22Rv1 (cell line): ENCODE results near the gene MCF2L.

ENCODE experiments used
- H3K27ac ChIP-seq: fragments of 450-650 bp; 2 replicates; pipeline ENCODE4 v1.5.1; 2017
- ZFX ChIP-seq: fragments of 450-650 bp; IDR thresholded peaks from 2 replicates; pipeline ENCODE4 v1.6.1; 2017; ENCODE audit warnings: antibody characterized with exemption, borderline replicate concordance
- TF ChIP-seq, protein P1 (sequence below): fragments of 450-650 bp; IDR thresholded peaks from 2 replicates; pipeline ENCODE4 v1.5.1; 2017; ENCODE audit warnings: mild to moderate bottlenecking

MCF2L gene

GRCh38 chr13:113114511-113115362 lies 145.7 kb downstream of the MCF2L start:
- TF ChIP-seq, protein P1, sequence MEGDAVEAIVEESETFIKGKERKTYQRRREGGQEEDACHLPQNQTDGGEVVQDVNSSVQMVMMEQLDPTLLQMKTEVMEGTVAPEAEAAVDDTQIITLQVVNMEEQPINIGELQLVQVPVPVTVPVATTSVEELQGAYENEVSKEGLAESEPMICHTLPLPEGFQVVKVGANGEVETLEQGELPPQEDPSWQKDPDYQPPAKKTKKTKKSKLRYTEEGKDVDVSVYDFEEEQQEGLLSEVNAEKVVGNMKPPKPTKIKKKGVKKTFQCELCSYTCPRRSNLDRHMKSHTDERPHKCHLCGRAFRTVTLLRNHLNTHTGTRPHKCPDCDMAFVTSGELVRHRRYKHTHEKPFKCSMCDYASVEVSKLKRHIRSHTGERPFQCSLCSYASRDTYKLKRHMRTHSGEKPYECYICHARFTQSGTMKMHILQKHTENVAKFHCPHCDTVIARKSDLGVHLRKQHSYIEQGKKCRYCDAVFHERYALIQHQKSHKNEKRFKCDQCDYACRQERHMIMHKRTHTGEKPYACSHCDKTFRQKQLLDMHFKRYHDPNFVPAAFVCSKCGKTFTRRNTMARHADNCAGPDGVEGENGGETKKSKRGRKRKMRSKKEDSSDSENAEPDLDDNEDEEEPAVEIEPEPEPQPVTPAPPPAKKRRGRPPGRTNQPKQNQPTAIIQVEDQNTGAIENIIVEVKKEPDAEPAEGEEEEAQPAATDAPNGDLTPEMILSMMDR: no peak
- no peak for TF ChIP-seq ZFX
- no peak overlapping the region for H3K27ac ChIP-seq

GRCh38 chr13:113115363-113116205 lies 146.6 kb downstream of the MCF2L start:
- H3K27ac ChIP-seq: no peak overlapping the region
- TF ChIP-seq, protein P1: no peak
- no peak for TF ChIP-seq ZFX

DNA sequence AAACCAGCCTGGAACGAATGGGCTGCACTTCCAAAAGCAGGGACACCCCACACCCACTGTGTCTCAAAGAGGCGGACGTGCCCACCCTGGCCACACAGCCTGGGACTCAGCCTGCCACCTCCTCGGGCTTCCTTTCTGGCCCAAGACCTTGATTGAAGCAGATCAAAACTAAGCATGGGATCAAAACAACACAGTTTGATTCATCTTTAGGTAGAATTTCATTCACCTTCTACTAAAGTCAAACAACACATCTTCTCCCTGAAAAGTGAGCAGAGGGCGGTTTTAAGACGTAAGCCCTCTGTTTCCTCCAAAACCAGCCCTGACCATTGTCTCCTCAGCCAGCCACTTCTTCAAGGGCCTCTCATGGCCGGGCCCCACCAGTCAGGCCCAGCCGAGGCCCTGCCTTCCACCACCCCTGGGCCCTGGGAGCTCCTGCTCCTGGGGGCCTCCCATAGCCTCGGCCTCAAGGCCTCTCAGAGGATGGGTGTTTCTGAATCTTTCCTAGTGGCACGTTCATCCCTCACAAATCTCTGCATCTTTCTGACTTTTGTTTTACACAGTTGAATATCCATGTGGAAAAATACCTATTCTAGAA lies 147.3 kb downstream of the MCF2L start:
- H3K27ac ChIP-seq: no peak overlapping the region
- TF ChIP-seq, protein P1: no peak
- no peak for TF ChIP-seq ZFX

DNA sequence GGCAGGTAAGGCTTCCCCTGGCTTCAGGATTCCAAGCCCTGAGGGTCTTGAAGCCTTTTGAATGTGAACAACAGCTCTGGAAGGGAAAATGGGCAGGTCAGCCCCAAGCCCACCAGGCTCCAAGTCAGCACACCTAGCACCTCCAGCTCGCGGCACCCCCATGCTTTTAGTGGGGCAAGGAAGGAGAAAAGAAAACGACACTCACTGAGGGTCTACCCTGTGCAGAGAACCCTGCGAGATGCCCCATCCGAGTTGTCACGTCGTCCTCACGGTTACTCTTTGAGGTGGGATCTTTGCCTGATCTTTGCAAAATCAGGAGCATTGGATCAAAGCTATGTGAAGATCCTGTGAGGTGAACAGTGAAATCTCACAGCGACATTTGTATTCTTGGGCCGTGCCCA lies 147.9 kb downstream of the MCF2L start:
- no peak overlapping the region for H3K27ac ChIP-seq
- TF ChIP-seq, protein P1: no peak
- TF ChIP-seq ZFX: no peak

DNA sequence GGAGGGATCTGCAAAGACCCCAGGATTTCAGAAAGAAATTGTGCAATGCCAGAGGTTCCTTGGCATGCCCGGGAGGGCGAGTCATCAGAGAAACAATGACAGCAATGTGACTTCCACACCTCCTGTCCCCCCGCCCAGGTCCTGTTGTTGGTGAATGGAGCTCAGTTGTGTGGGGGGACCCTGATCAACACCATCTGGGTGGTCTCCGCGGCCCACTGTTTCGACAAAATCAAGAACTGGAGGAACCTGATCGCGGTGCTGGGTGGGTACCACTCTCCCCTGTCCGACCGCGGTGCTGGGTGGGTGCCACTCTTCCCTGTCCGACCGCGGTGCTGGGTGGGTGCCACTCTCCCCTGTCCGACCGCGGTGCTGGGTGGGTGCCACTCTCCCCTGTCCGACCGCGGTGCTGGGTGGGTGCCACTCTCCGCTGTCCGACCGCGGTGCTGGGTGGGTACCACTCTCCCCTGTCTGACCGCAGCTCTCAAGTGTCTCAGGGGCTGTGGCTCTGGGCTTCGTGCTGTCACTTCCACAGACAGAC lies 148.4 kb downstream of the MCF2L start:
- H3K27ac ChIP-seq: no peak overlapping the region
- TF ChIP-seq ZFX: no peak
- TF ChIP-seq, protein P1: no peak

- H3K27ac ChIP-seq: no peak overlapping the region
- TF ChIP-seq, protein P1: no peak
- no peak for TF ChIP-seq ZFX
Measured at GRCh38 chr13:113117911-113118260, 148.9 kb downstream of the MCF2L start.
